ENCODE data around the gene WDR54.

GRCh38 chr2:74385396-74385795 lies 36.1 kb upstream of the WDR54 start:
- TF ChIP-seq CTCF (IDR thresholded peaks at IDR 0.05) (no peak), POLR2A (IDR thresholded peaks at IDR 0.05) (no peak)

Measured in uterus (tissue), 2 donors.